Adrenal gland (tissue), 5 donors: Measurements from ENCODE around the gene TMPO.

Experiments used
- CTCF ChIP-seq, 6 experiments: fragments of 450-650 bp in 4 of 6; fragments of 200-600 bp in 2 of 6; sonication (generic) in 1 of 6; IDR thresholded peaks; 1 replicate in 5 of 6; 2 replicates in 1 of 6; pipeline versions ENCODE4 v1.5.1 to v1.8.0; 2016 to 2021; ENCODE audit warnings: antibody characterized with exemption in 6 of 6, mild to moderate bottlenecking in 2 of 6, moderate library complexity in 1 of 6
- POLR2A ChIP-seq, 2 donors: fragments of 450-650 bp; IDR thresholded peaks; one replicate each; pipeline ENCODE4 v1.6.1; 2017; ENCODE audit warnings: antibody characterized with exemption in 2 of 2, mild to moderate bottlenecking in 2 of 2, moderate library complexity in 1 of 2
- donor health status: DM: no; HTN: no; CAD: no.

GRCh38 chr12:98549371-98550110 lies 34.2 kb downstream of the TMPO start:
- TF ChIP-seq POLR2A (IDR thresholded peaks at IDR 0.05) (no peak), CTCF (IDR thresholded peaks at IDR 0.05) (no peak)
